ENCODE measurements around the gene VWA3A.
"Not testable (repeated sequence)": the region's sequence is repeated elsewhere in the genome, so short reads cannot be mapped to it uniquely, and the experiment has no call there.

The VWA3A gene

DNA sequence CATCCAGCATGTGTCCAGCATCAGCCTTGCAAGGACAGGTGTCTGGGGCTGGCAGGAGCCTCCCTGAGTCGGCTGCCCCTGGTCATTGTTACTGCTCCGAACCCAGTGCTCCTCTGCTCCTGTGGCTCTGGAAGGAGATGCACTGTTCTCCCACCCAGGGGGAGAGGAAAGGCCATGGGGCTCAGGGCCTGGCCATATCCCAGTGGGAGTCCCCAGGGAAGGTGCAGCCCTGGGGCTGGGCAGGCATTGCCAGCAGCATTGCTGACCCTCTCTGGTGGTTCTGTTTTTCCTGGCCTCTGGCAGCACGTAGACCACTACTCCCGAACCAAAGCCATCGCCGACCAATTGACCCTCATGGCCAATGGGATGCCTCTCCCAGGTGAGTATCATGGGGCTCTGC is 79.6 kb downstream of the VWA3A start:
- peaks cover 0 to 3% (median 0%) of the 10 kb centered on the region in 5 donors for H3K27me3 ChIP-seq (ENCODE audit: control insufficient read depth in 5 of 5, insufficient read depth in 4 of 5, low read length in 5 of 5)
- H3K9ac ChIP-seq (ENCODE audit: low read length in 5 of 5): no peak overlapping the region
- H3K36me3 ChIP-seq (ENCODE audit: control insufficient read depth in 5 of 5, insufficient read depth in 5 of 5, low read length in 5 of 5): no peaks in the 10 kb centered on the region
- no peak overlapping the region for H3K4me3 ChIP-seq (ENCODE audit: low read depth in 1 of 5, low read length in 5 of 5)
- H3K27ac ChIP-seq (ENCODE audit: low read depth, low read length): no peak overlapping the region
- peaks cover 0 to 4% (median 0%) of the 10 kb centered on the region in 5 donors for H3K4me1 ChIP-seq (ENCODE audit: control insufficient read depth in 5 of 5, insufficient read depth in 5 of 5, low read length in 5 of 5)
- H3K9me3 ChIP-seq (ENCODE audit: control insufficient read depth in 5 of 5, low read length in 5 of 5): no peaks in the 10 kb centered on the region

- H3K27me3 ChIP-seq (ENCODE audit: control insufficient read depth in 5 of 5, insufficient read depth in 4 of 5, low read length in 5 of 5); H3K9me3 ChIP-seq (ENCODE audit: control insufficient read depth in 5 of 5, low read length in 5 of 5); H3K4me3 ChIP-seq (ENCODE audit: low read depth in 1 of 5, low read length in 5 of 5); H3K27ac ChIP-seq (ENCODE audit: low read depth, low read length); H3K9ac ChIP-seq (ENCODE audit: low read length in 5 of 5); H3K4me1 ChIP-seq (ENCODE audit: control insufficient read depth in 5 of 5, insufficient read depth in 5 of 5, low read length in 5 of 5); H3K36me3 ChIP-seq (ENCODE audit: control insufficient read depth in 5 of 5, insufficient read depth in 5 of 5, low read length in 5 of 5): not testable (repeated sequence)
Observed at GRCh38 chr16:22172642-22173041, 80.3 kb downstream of the VWA3A start.

DNA sequence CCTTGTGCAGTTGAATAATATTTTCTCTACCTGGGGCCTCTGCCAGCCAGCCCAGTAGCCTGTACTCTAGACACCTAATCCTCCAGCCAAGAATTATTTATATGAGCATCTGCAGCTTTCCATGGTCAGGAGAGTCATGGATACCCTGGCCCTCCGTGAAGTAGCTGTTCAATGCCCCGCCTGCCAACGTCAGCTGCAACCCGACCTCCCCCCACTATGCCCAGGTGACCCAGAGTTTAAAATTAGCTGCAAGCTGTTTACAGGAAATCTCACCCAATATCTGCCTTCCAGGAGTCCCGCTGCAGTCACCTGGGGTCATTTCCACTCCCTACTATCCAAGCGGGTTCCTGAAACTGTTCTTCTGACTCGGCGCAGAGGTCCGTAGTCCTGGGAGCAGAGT is 82.3 kb downstream of the VWA3A start:
- Histone ChIP-seq H3K4me1 (ENCODE audit: control insufficient read depth in 5 of 5, insufficient read depth in 5 of 5, low read length in 5 of 5) (peaks cover 0 to 4% (median 0%) of the 10 kb centered on the region in 5 donors), H3K27me3 (ENCODE audit: control insufficient read depth in 5 of 5, insufficient read depth in 4 of 5, low read length in 5 of 5) (peaks cover 0 to 3% (median 0%) of the 10 kb centered on the region in 5 donors), H3K27ac (ENCODE audit: low read depth, low read length) (no peak overlapping the region), H3K36me3 (ENCODE audit: control insufficient read depth in 5 of 5, insufficient read depth in 5 of 5, low read length in 5 of 5) (no peaks in the 10 kb centered on the region), H3K4me3 (ENCODE audit: low read depth in 1 of 5, low read length in 5 of 5) (no peak overlapping the region), H3K9me3 (ENCODE audit: control insufficient read depth in 5 of 5, low read length in 5 of 5) (no peaks in the 10 kb centered on the region), H3K9ac (ENCODE audit: low read length in 5 of 5) (no peak overlapping the region)

GRCh38 chr16:22177968-22178930 is 85.9 kb downstream of the VWA3A start:
- Histone ChIP-seq H3K4me1 (ENCODE audit: control insufficient read depth in 5 of 5, insufficient read depth in 5 of 5, low read length in 5 of 5) (peaks cover 0 to 4% (median 0%) of the 10 kb centered on the region in 5 donors), H3K36me3 (ENCODE audit: control insufficient read depth in 5 of 5, insufficient read depth in 5 of 5, low read length in 5 of 5) (no peaks in the 10 kb centered on the region), H3K9ac (ENCODE audit: low read length in 5 of 5) (no peak overlapping the region), H3K27me3 (ENCODE audit: control insufficient read depth in 5 of 5, insufficient read depth in 4 of 5, low read length in 5 of 5) (no peaks in the 10 kb centered on the region), H3K4me3 (ENCODE audit: low read depth in 1 of 5, low read length in 5 of 5) (no peak overlapping the region), H3K27ac (ENCODE audit: low read depth, low read length) (no peak overlapping the region), H3K9me3 (ENCODE audit: control insufficient read depth in 5 of 5, low read length in 5 of 5) (no peaks in the 10 kb centered on the region)

- no peaks in the 10 kb centered on the region for H3K9me3 ChIP-seq (ENCODE audit: control insufficient read depth in 5 of 5, low read length in 5 of 5)
- H3K27ac ChIP-seq (ENCODE audit: low read depth, low read length): no peak overlapping the region
- no peaks in the 10 kb centered on the region for H3K4me1 ChIP-seq (ENCODE audit: control insufficient read depth in 5 of 5, insufficient read depth in 5 of 5, low read length in 5 of 5)
- no peak overlapping the region for H3K4me3 ChIP-seq (ENCODE audit: low read depth in 1 of 5, low read length in 5 of 5)
- H3K27me3 ChIP-seq (ENCODE audit: control insufficient read depth in 5 of 5, insufficient read depth in 4 of 5, low read length in 5 of 5): no peaks in the 10 kb centered on the region
- H3K36me3 ChIP-seq (ENCODE audit: control insufficient read depth in 5 of 5, insufficient read depth in 5 of 5, low read length in 5 of 5): no peaks in the 10 kb centered on the region
- H3K9ac ChIP-seq (ENCODE audit: low read length in 5 of 5): no peak overlapping the region
Observed at GRCh38 chr16:22181426-22181825, 89.1 kb downstream of the VWA3A start.

DNA sequence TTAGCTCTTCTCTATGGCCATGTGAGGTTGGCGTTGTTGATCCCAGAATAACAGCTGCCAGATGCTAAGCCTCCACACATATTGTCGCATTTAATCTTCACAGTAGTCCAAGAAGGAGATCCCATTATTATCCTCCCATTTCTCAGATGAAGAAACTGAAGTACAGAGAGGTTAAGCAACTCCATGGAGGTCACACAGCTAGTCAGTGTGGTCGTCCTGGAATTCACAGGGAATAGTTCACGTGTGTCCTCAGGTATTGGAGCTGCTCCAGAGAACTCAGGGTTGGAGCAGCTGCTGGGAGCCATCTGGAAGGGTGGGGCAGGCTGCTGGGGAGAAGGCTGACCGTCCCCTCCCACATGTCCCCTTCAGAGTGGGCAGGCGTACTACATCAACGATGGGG is 89.5 kb downstream of the VWA3A start:
- H3K4me3 ChIP-seq (ENCODE audit: low read depth in 1 of 5, low read length in 5 of 5): no peak overlapping the region
- H3K9ac ChIP-seq (ENCODE audit: low read length in 5 of 5): no peak overlapping the region
- H3K4me1 ChIP-seq (ENCODE audit: control insufficient read depth in 5 of 5, insufficient read depth in 5 of 5, low read length in 5 of 5): no peaks in the 10 kb centered on the region
- no peaks in the 10 kb centered on the region for H3K27me3 ChIP-seq (ENCODE audit: control insufficient read depth in 5 of 5, insufficient read depth in 4 of 5, low read length in 5 of 5)
- no peak overlapping the region for H3K27ac ChIP-seq (ENCODE audit: low read depth, low read length)
- no peaks in the 10 kb centered on the region for H3K36me3 ChIP-seq (ENCODE audit: control insufficient read depth in 5 of 5, insufficient read depth in 5 of 5, low read length in 5 of 5)
- no peaks in the 10 kb centered on the region for H3K9me3 ChIP-seq (ENCODE audit: control insufficient read depth in 5 of 5, low read length in 5 of 5)

DNA sequence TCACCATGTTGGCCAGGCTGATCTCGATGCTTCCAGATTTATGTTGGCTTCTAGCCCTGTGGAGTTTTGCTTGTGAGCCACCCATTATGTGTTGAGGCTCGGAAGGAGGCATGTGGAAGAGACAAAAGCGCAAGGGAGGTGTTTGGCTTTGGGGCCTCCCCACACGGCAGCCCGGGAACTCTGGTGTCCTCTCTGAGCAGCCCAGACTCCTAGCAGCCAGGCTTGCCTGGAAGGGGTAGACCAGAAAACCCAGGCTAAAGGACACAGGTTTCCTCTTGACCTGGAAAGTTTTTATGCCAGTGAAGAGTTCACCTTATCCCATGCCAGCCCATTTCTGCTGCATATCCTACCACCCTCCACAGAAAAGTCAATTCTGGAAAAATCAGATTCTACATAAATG is 91.0 kb downstream of the VWA3A start:
- no peaks in the 10 kb centered on the region for H3K27me3 ChIP-seq (ENCODE audit: control insufficient read depth in 5 of 5, insufficient read depth in 4 of 5, low read length in 5 of 5)
- H3K27ac ChIP-seq (ENCODE audit: low read depth, low read length): no peak overlapping the region
- no peak overlapping the region for H3K9ac ChIP-seq (ENCODE audit: low read length in 5 of 5)
- peaks cover 0 to 4% (median 3%) of the 10 kb centered on the region in 5 donors for H3K4me1 ChIP-seq (ENCODE audit: control insufficient read depth in 5 of 5, insufficient read depth in 5 of 5, low read length in 5 of 5)
- H3K9me3 ChIP-seq (ENCODE audit: control insufficient read depth in 5 of 5, low read length in 5 of 5): no peaks in the 10 kb centered on the region
- H3K36me3 ChIP-seq (ENCODE audit: control insufficient read depth in 5 of 5, insufficient read depth in 5 of 5, low read length in 5 of 5): no peaks in the 10 kb centered on the region
- no peak overlapping the region for H3K4me3 ChIP-seq (ENCODE audit: low read depth in 1 of 5, low read length in 5 of 5)

- no peaks in the 10 kb centered on the region for H3K27me3 ChIP-seq (ENCODE audit: control insufficient read depth in 5 of 5, insufficient read depth in 4 of 5, low read length in 5 of 5)
- no peak overlapping the region for H3K27ac ChIP-seq (ENCODE audit: low read depth, low read length)
- H3K9me3 ChIP-seq (ENCODE audit: control insufficient read depth in 5 of 5, low read length in 5 of 5): no peaks in the 10 kb centered on the region
- no peak overlapping the region for H3K4me3 ChIP-seq (ENCODE audit: low read depth in 1 of 5, low read length in 5 of 5)
- H3K36me3 ChIP-seq (ENCODE audit: control insufficient read depth in 5 of 5, insufficient read depth in 5 of 5, low read length in 5 of 5): no peaks in the 10 kb centered on the region
- H3K4me1 ChIP-seq (ENCODE audit: control insufficient read depth in 5 of 5, insufficient read depth in 5 of 5, low read length in 5 of 5): peaks cover 5 to 11% (median 10%) of the 10 kb centered on the region in 5 donors
- no peak overlapping the region for H3K9ac ChIP-seq (ENCODE audit: low read length in 5 of 5)
Observed at GRCh38 chr16:22183901-22184614, 91.7 kb downstream of the VWA3A start.

DNA sequence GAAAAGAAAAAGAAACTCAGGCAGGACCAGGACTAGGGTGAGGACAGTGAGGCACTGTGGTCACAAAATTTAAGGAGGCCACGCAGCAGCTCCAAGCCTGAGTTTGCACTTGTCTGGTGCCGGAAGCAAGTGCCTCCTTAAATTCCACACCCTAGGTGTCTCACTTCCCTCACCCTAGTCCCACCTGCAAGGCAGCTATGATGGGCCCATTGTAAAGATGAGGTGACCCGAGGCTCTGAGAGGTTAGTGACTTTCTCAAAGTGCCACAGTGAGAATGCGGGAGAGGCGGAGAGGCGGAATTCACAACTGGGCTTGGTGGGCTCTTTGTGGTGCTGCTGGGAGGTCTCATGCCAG is 92.3 kb downstream of the VWA3A start:
- Histone ChIP-seq H3K36me3 (ENCODE audit: control insufficient read depth in 5 of 5, insufficient read depth in 5 of 5, low read length in 5 of 5) (no peaks in the 10 kb centered on the region), H3K9me3 (ENCODE audit: control insufficient read depth in 5 of 5, low read length in 5 of 5) (no peaks in the 10 kb centered on the region), H3K27ac (ENCODE audit: low read depth, low read length) (no peak overlapping the region), H3K27me3 (ENCODE audit: control insufficient read depth in 5 of 5, insufficient read depth in 4 of 5, low read length in 5 of 5) (no peaks in the 10 kb centered on the region), H3K4me3 (ENCODE audit: low read depth in 1 of 5, low read length in 5 of 5) (no peak overlapping the region), H3K9ac (ENCODE audit: low read length in 5 of 5) (no peak overlapping the region), H3K4me1 (ENCODE audit: control insufficient read depth in 5 of 5, insufficient read depth in 5 of 5, low read length in 5 of 5) (peaks cover 11 to 17% (median 15%) of the 10 kb centered on the region in 5 donors)

DNA sequence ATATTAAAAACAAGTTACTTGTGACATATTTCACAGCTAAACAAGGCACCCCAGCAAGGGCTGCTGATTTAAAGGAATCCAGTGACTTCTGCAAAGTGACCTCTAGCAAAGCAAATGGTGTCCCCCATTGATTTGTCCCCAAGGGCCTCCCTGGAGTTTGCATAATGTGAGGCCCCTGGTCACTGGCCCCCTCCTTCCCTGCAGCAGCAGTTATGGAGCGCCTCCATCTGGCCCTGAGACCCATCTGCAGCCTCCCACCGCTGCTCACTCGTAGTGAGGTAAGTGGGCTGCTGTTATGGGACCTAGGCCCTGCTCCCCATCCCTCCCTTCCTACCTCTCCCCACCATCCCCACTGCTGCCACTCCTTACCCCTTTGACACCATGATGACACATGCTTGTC is 94.2 kb downstream of the VWA3A start:
- Histone ChIP-seq H3K9ac (ENCODE audit: low read length in 5 of 5) (no peak overlapping the region), H3K4me1 (ENCODE audit: control insufficient read depth in 5 of 5, insufficient read depth in 5 of 5, low read length in 5 of 5) (peaks cover 14 to 26% (median 21%) of the 10 kb centered on the region in 5 donors), H3K27me3 (ENCODE audit: control insufficient read depth in 5 of 5, insufficient read depth in 4 of 5, low read length in 5 of 5) (no peaks in the 10 kb centered on the region), H3K4me3 (ENCODE audit: low read depth in 1 of 5, low read length in 5 of 5) (no peak overlapping the region), H3K36me3 (ENCODE audit: control insufficient read depth in 5 of 5, insufficient read depth in 5 of 5, low read length in 5 of 5) (no peaks in the 10 kb centered on the region), H3K27ac (ENCODE audit: low read depth, low read length) (no peak overlapping the region), H3K9me3 (ENCODE audit: control insufficient read depth in 5 of 5, low read length in 5 of 5) (no peaks in the 10 kb centered on the region)

All from subcutaneous abdominal adipose tissue (tissue), 5 donors.